GM18520 (cell line): Measurements from ENCODE around the gene GNB4.
A peak's percentile ranks its signal among the peaks of the same experiment; 100 is the strongest.

Experiments
- ATAC-seq: cut with Tn5 transposase; IDR thresholded peaks from one replicate; pipeline ENCODE4 v1.9.1; 2021; ENCODE audit not compliant: unreplicated experiment

The GNB4 gene

DNA sequence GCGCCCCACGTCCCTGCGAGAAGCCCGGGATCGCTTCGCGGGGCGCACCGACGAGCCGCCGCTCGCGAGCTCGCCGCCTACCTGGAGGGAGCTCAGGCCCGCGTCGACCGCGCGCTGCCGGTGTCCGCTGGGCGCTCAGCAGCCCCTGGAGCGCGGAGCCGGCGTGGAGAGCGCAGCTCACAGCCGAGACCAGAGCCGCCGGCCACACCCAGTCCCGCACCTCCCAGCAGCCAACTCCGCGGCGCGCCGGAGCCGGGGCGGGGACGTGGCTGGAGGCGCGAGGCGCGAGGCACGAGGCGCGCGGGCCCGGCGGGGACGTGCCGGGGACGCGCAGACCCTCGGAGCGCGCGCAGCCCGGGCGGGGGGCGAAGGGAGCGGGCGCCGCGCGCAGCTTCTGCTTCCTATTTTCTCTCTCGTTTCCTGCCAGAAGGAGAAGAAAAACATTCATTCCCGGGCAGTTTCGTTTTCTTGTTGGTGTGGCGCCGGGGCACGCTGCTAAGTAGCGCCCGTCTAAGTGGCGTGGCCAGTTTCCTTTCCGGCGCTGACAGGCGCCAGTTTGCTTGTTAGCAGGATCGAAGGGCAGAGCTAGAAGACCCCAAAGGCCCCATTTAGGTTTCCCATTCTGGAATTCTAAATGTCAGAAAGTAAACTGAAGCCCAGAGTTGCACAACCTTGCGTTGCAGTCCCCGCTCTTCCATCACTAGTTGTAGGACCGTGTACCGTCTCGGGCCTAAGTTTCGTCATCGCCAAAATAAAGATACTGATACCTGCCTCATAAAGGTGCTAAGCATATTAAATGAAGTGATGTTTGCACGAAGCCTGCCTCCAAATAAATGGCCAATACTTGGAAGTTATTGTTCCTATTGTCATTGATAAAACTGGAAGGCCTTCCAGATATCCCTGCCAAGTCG lies at the start of gene GNB4:
Gene GNB4, minus strand, starts transcription at position 206 of the 911 bp plus-strand sequence. CDS start 25,270 bp downstream, outside the sequence.
- peak; percentile 71 for ATAC-seq

GRCh38 chr3:179495483-179495882 lies 44.2 kb upstream of the GNB4 start:
- ATAC-seq, result no peak

GRCh38 chr3:179493260-179493659 lies 42.0 kb upstream of the GNB4 start:
- ATAC-seq, result no peak

DNA sequence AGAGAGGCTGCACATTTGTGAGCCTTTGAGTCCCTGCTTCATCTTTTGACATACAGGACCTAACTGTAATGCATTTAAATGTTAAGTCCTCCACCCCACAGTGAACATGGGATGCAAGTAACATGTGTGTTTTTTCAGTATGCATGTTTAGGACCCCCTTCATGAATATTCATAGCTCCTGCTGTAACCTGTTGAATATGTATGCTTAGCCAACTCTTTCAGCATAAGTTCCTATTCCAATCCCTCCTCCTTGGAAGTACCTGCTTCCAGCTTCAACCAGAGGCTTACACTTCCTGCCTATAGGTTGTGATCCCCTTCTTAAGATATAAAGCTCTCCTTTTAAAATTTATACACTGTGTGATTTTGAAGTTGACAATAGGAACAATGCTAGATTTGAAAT lies 36.9 kb upstream of the GNB4 start:
- no peak for ATAC-seq

- no peak for ATAC-seq
Observed at GRCh38 chr3:179486806-179487205, 35.5 kb upstream of the GNB4 start.

DNA sequence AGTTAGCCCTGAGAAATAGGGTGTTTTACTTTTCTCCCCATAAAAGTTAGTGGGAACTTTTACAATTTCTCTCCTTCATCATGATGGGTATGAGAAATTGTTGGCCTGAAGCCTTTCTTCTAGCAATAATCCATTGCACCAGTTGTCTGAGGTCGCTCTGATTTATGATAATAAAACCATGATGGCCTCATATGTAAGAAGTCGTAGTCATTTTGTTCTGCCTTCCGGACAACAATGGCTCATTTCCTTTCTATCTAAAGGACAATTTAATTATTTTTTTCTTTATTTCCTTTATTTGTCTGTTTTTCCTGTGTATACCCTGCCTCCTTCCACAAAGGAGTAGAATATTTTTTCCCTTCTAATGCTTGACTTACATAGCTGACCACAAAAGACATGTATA lies 31.6 kb upstream of the GNB4 start:
- no peak for ATAC-seq

- ATAC-seq, result no peak
Observed at GRCh38 chr3:179476215-179476614, 24.9 kb upstream of the GNB4 start.

DNA sequence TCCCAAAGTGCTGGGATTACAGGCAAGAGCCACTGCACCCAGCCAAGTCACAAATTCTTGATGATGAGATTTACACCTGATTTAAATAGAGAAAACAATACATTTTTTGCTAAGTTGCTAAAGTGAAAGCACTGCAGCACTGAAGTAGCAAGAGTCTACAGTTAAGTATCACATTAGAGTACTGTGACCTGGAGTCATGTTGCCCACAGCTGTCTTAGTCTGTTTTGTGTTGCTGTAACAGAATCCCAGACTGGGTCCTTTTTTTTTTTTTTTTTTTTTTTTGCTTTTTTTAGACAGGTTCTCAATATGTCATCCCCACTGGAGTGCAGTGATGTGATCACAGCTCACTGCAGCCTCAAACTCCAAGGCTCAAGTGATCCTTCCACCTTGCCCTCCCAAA lies 23.2 kb upstream of the GNB4 start:
- no peak for ATAC-seq

- ATAC-seq, result no peak
Observed at GRCh38 chr3:179473565-179473964, 22.3 kb upstream of the GNB4 start.

- no peak for ATAC-seq
Observed at GRCh38 chr3:179464323-179465092, 13.2 kb upstream of the GNB4 start.

DNA sequence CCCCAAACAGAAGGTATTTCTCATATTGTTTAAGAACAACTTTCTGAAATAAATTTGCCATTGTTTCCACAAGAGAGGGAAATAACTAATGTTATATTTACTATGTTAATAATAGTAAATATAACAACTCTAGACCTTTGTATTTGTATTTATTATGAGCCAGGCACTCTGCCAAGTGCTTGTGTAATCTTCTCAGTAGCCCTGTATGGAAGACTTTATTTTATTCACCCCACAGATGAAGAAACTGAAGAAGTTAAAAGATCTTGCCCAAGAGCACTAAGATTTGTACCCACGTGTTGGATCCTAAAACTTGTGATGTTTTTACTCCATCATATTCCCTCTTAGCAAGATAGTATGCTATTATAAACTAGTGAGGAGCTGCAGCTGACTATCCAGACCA lies 12.0 kb upstream of the GNB4 start:
- ATAC-seq, result no peak

DNA sequence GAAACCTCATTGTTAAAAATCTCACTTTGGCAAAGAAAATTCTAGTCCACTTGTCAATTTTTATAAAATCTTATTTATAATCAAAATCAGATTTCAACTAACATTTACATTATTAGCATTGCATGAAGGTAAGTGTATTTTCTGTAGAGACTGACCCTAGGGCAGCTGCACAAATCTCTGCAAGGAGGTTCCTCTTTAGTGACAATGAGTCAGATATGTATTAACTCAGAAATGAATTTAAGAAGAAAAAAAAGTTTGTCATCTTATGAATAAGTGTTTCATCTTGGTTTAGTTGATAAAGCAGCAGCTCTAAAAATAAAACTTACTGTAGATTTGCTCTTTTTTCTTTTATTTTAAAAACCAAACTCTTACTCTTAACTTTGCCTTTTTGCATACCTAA lies 9.0 kb upstream of the GNB4 start:
- ATAC-seq, result no peak

DNA sequence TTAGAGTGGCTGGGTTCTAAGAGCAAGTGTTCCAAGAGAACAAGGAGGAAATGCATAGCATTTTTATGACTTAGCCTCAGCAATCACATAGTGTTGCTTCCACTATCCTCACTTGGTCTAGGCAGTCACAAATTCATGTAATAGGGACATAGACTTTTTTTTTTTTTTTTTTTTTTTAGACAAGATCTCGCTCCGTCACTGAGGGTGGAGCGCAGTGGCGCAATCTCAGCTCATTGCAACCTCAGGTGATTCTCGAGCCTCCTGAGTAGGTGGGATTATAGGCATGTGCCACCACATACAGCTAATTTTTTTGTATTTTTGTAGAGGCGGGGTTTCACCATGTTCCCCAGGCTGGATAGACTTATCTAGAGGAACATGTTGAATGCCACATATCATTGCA lies 4.7 kb upstream of the GNB4 start:
- ATAC-seq, result no peak

- no peak for ATAC-seq
Observed at GRCh38 chr3:179454887-179455286, 3.6 kb upstream of the GNB4 start.

DNA sequence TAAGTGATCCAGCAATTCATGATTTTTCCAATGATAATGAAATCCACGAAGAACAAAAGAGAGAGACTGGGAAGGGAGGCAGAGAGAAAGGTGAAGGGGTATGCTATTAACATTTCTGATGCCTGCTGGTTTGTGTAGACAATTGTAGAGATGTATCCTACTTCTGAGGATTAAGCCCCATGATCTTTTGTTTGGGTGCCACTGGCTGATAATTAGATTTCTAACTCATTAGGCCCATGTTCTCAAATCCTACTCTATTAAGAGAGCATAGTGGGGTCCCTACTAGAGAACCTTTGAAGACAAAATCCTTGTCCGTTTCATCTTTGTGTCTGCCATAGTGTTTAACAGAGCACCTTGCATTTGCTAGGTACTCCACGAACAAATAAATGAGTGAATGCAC lies 2.7 kb upstream of the GNB4 start:
- ATAC-seq, result no peak

DNA sequence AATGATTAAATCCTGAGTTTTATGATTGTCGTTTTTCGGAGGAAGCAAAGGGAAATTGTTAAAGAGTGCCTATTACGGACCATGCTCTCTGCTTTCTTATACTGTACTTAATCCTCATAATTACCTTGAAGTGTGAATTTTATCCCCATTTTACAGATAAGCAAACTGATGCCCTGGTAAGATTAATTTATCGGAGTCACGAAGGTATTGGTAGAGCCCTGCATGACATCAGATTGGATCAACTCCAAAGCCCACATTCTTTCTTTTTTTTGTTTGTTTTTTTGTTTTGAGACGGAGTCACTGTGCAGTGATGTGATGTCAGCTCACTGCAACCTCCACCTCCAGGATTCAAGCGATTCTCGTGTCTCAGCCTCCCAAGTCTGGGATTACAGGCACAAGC lies 1.6 kb upstream of the GNB4 start:
- ATAC-seq, result no peak

DNA sequence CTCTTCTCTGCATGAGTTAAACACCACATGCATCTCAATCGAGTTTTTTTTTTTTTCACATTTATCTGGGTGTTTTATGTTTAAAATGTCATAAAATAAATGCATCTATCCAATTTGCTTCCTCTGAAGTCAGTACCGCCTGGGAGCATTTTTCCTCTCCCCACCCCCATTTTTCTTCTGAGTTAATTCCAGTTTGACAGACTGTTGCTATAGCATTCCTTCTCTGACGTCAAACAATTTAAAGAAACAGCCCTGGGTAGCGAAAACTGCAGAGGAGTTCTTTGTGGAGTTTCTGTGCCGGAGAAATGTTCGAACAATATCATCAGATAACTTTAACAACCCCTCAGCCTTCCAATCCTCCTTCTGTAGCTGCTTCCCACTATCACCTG lies 900 bp upstream of the GNB4 start:
- ATAC-seq, result no peak

GRCh38 chr3:179450901-179451264 lies 387 bp downstream of the GNB4 start:
- peak; percentile 32 for ATAC-seq

GRCh38 chr3:179450261-179450701 lies 989 bp downstream of the GNB4 start:
- ATAC-seq, result no peak

DNA sequence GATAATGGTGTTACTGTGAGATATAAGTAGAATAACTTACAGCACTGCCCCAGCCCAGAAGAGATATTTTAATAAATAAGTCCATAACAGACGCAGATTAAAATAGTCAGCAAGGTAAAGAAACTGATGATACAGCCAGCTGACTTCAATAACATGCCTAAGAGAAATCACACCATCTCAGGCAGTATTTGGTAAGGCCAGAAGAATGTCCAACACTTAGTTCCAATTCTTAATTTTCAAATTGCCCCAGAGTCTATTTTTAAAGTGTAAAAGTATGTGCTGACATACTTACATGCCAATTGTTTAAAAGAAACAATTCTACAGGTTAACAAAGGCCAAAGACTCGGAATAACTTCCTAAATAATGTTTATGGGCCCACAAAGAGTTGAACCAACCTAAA lies 1.6 kb downstream of the GNB4 start:
- no peak for ATAC-seq

- no peak for ATAC-seq
Observed at GRCh38 chr3:179447251-179447650, 4.0 kb downstream of the GNB4 start.

DNA sequence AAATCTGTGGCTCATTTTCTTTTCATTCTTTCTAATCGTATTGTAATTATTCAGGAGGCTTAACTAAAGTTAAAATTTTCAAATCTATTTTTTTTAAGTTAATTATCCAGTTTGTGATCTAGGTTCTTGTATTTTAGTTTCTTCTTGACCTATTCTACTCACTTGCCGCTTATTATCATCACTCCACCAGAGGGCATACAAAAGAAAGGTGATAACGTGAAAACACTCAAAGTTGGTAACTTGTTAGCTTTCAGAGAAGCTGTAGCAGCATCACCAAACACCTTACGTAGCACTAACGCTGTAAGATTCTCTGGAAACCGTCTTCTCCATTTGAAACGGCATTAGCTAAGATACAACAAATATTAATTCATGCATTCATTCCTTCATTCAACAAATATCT lies 4.8 kb downstream of the GNB4 start:
- no peak for ATAC-seq
